ENCODE data around the gene FKBP10. TPM values are rescaled to one million over a fixed set of nuclear protein-coding genes. Genes with fewer than 3 reads are reported as not detected.

Gene FKBP10
- total and polyA plus RNA-seq, 2 experiments from 2014 or later: 88.0 to 290 TPM

DNA sequence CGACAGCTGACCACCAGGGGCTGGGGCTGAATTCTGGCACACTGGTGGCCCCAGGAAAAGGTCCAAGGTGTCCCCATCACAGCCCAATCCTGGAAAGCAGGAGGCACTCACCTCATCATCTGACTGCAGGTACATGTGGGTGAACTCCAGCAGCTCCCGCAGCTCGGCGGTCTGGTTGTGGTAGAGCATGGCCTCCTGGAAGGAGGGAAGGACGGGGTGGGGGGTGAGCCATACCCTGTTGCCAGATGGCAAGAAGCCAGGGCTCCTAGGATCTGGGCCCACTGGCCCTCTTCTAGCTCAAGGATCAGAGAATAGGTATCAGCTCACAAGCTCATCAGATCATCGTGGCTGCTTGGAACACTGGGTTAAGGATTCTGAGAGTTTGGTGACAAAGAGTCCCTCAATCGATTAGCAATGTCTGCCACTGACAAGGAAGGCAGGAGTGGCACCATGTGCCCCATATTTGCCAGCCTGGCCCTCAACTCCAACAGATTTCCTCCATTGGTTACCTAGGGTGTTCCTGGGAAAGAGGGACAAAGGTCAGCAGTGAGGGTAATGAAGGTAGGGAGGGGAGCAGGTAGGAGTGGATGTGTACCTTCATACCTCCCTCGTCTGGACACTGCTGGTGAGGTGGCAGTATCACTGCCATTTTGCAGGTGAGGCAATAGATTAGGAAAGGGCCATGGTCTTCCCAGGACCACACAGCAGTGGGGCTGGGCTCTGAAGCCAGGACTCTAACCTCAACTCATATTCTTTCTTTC lies 5.9 kb upstream of the FKBP10 start:
- 88% methylated on average over 8 of the region's 8 CpGs for WGBS (ENCODE audit: low lambda C conversion rate, missing lambda C conversion rate)
- H3K9me2 ChIP-seq (replicated peaks; ENCODE audit: insufficient read depth): no peaks in the 10 kb centered on the region
- peaks cover 16% of the 10 kb centered on the region for H3K4me1 ChIP-seq (ENCODE audit: insufficient read depth)
- H3K27me3 ChIP-seq: no peaks in the 10 kb centered on the region
- H4K20me1 ChIP-seq (ENCODE audit: insufficient read depth, poor library complexity, severe bottlenecking): peaks cover 7% of the 10 kb centered on the region
- H3K9me3 ChIP-seq (ENCODE audit: low read depth): no peaks in the 10 kb centered on the region
- no peak overlapping the region for H3K27ac ChIP-seq
- H3K4me2 ChIP-seq: no peak overlapping the region
- H3K36me3 ChIP-seq (replicated peaks; ENCODE audit: insufficient read depth, low read depth): no peaks in the 10 kb centered on the region
- H3K4me3 ChIP-seq: no peak overlapping the region
- no peak for DNase-seq (ENCODE audit: low spot score)
- TF ChIP-seq CTCF (IDR thresholded peaks at IDR 0.05; ENCODE audit: poor library complexity) (no peak), EZH2phosphoT487 (IDR thresholded peaks at IDR 0.05; ENCODE audit: low read depth, severe bottlenecking, unreplicated experiment) (no peak), EZH2 (IDR thresholded peaks at IDR 0.05; ENCODE audit: borderline replicate concordance) (no peak)
- peaks cover 30% of the 10 kb centered on the region for H3K79me2 ChIP-seq
- no peak overlapping the region for H2AFZ ChIP-seq

- DNase-seq (ENCODE audit: low spot score): peak; percentile 51
- Histone ChIP-seq H3K4me3 (peak overlapping the region; percentile 100), H3K9me2 (replicated peaks; ENCODE audit: insufficient read depth) (no peaks in the 10 kb centered on the region), H3K27ac (peak overlapping the region; percentile 98), H4K20me1 (ENCODE audit: insufficient read depth, poor library complexity, severe bottlenecking) (peaks cover 7% of the 10 kb centered on the region), H2AFZ (peak overlapping the region; percentile 100), H3K79me2 (peaks cover 58% of the 10 kb centered on the region), H3K4me2 (peak overlapping the region; percentile 95), H3K36me3 (replicated peaks; ENCODE audit: insufficient read depth, low read depth) (no peaks in the 10 kb centered on the region), H3K27me3 (no peaks in the 10 kb centered on the region), H3K4me1 (ENCODE audit: insufficient read depth) (peaks cover 16% of the 10 kb centered on the region), H3K9me3 (ENCODE audit: low read depth) (no peaks in the 10 kb centered on the region)
- WGBS (ENCODE audit: low lambda C conversion rate, missing lambda C conversion rate): 26% methylated on average over 43 of the region's 58 CpGs
- TF ChIP-seq EZH2phosphoT487 (IDR thresholded peaks at IDR 0.05; ENCODE audit: low read depth, severe bottlenecking, unreplicated experiment) (no peak), EZH2 (IDR thresholded peaks at IDR 0.05; ENCODE audit: borderline replicate concordance) (no peak), CTCF (IDR thresholded peaks at IDR 0.05; ENCODE audit: poor library complexity) (no peak)
These were observed 1.9 kb upstream of the FKBP10 start for GRCh38 chr17:41810659-41811548.

DNA sequence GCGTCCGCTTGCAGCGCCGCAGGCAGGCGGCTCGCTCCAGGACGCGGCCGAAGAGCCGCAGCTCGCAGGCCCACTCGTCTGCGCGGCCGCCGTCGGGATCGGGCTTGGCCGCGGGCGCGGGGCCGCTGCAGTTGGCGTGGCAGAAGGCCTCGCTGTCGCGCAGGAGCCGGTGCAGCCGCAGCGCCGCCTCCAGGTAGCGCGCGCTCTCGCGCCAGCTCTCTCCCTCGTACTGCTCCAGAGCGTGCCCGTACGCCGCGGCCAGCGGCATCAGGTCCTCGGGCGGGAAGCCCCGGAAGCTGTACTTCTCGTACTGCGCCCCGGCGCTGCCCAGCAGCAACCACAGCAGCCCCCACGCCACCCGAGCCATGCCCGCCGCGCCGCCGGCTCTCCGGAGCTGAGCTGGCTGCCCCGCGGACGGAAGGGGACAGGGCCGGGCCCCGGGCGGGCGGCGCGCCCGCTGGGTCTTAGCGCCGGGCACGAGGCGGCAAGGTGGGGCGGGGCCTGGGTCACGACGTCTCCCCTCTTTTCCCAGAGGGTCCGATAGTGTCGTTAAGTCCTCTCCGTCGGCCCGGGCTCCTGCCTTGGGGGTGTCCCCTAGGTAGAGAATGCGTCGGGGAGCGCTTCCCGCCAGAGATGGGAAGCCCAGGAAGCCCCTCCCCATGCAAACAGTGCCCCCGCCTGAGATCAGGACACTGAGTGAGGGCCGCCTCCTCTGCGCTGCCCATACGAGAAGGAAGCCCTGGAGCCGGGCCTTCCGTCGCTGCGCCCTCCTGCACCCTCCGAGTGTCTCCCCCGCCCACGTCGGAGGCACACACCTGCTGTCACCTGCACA lies 1.0 kb upstream of the FKBP10 start, which contains the start of gene P3H4:
Gene P3H4 (minus strand): TSS at position 401 of the 832 bp plus-strand sequence. CDS start 34 bp downstream, at position 367.
- H3K27me3 ChIP-seq: no peaks in the 10 kb centered on the region
- H3K36me3 ChIP-seq (replicated peaks; ENCODE audit: insufficient read depth, low read depth): no peaks in the 10 kb centered on the region
- 1% methylated on average over 79 of the region's 96 CpGs for WGBS (ENCODE audit: low lambda C conversion rate, missing lambda C conversion rate)
- peak within 1 kb of the TSS; percentile 100 for H3K4me3 ChIP-seq
- H4K20me1 ChIP-seq (ENCODE audit: insufficient read depth, poor library complexity, severe bottlenecking): peaks cover 7% of the 10 kb centered on the region
- peak within 1 kb of the TSS; percentile 100 for H2AFZ ChIP-seq
- TF ChIP-seq EZH2phosphoT487 (IDR thresholded peaks at IDR 0.05; ENCODE audit: low read depth, severe bottlenecking, unreplicated experiment) (no peak), CTCF (IDR thresholded peaks at IDR 0.05; ENCODE audit: poor library complexity) (peak; percentile 59)
- H3K9me2 ChIP-seq (replicated peaks; ENCODE audit: insufficient read depth): no peaks in the 10 kb centered on the region
- DNase-seq (ENCODE audit: low spot score): peak; percentile 93
- H3K9me3 ChIP-seq (ENCODE audit: low read depth): no peaks in the 10 kb centered on the region
- H3K79me2 ChIP-seq: peaks cover 64% of the 10 kb centered on the region
- peak within 1 kb of the TSS; percentile 95 for H3K4me2 ChIP-seq
- H3K27ac ChIP-seq: peak within 1 kb of the TSS; percentile 98
- peaks cover 16% of the 10 kb centered on the region for H3K4me1 ChIP-seq (ENCODE audit: insufficient read depth)

Data from hepatocyte (in vitro differentiated cells).